Measurements from ENCODE around the gene CAST. TPM values are rescaled to one million over a fixed set of nuclear protein-coding genes. Genes with fewer than 3 reads are reported as not detected.

Gene CAST
- total RNA-seq, 1 experiment from 2014 or later: 52.3 TPM

DNA sequence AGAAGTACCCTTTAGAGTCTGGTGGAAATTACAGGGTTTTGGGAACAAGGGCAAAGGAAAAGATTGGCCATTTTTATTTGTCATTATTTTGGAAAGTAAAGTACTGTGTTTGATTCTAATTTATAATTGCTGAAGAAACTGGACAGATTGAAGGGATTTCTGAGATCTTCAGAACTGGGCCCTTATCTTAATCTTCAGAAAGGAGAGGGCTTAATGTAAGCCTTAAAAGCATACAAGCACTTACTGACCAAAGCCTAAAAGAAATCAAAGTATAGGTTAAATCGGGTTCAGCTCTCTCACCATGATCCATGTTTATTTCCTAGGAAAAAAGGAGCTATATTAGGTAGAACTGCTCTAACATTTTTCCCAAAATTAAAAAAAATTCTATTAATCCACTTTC, 109.9 kb downstream of the CAST start:
- Mint-ChIP-seq H3K27ac (no peak overlapping the region), H3K9me3 (no peaks in the 10 kb centered on the region), H3K4me1 (peaks cover 4 to 8% of the 10 kb centered on the region in 2 experiments; a peak in 3 of 4 replicates), H3K36me3 (ENCODE audit: insufficient read depth in 1 of 3, low read depth in 3 of 3) (peaks cover 0 to 19% (median 9%) of the 10 kb centered on the region in 3 experiments; a peak in 5 of 7 replicates), H3K4me3 (no peak overlapping the region), H3K27me3 (ENCODE audit: low read depth) (no peaks in the 10 kb centered on the region)
- Histone ChIP-seq H2AK5ac (ENCODE audit: insufficient read length, low read length) (no peak overlapping the region), H3K4me1 (ENCODE audit: insufficient read depth, low read length) (peaks cover 3% of the 10 kb centered on the region; the same call in 1 of the 2 replicates), H4K20me1 (ENCODE audit: control insufficient read depth, insufficient read depth, insufficient read length) (no peaks in the 10 kb centered on the region), H2AFZ (ENCODE audit: low read length) (no peak overlapping the region), H3K23ac (ENCODE audit: insufficient read length, low read depth, low read length) (no peak overlapping the region), H3K23me2 (ENCODE audit: insufficient read length, low read depth, low read length, poor library complexity, severe bottlenecking) (no peaks in the 10 kb centered on the region), H3T11ph (ENCODE audit: low read length) (no peak overlapping the region), H3K4me2 (ENCODE audit: insufficient read depth, insufficient read length, low read length) (no peak overlapping the region), H4K91ac (ENCODE audit: insufficient read length, low read depth, low read length) (no peak overlapping the region), H3K9me3 (ENCODE audit: control insufficient read depth, low read depth, low read length) (no peaks in the 10 kb centered on the region), H4K8ac (replicated peaks; ENCODE audit: insufficient read length, low read depth, low read length) (no peak overlapping the region), H3K4ac (ENCODE audit: low read depth, low read length) (no peak overlapping the region), H4K5ac (ENCODE audit: insufficient read length, low read depth, low read length) (no peak overlapping the region), H2BK12ac (ENCODE audit: insufficient read length, low read depth, low read length) (no peak overlapping the region), H3K27me3 (ENCODE audit: insufficient read depth, low read length) (no peaks in the 10 kb centered on the region), H3K56ac (ENCODE audit: insufficient read length, low read depth, low read length) (no peak overlapping the region), H2BK15ac (ENCODE audit: low read depth, low read length) (no peak overlapping the region), H3K9ac (ENCODE audit: extremely low read depth, insufficient read length, low read length) (no peak overlapping the region), H3K18ac (ENCODE audit: insufficient read length, low read depth, low read length) (no peak overlapping the region), H2BK120ac (ENCODE audit: low read depth, low read length, poor library complexity, severe bottlenecking) (no peak overlapping the region), H3K79me1 (ENCODE audit: insufficient read depth, low read depth, low read length, poor library complexity, severe bottlenecking) (no peaks in the 10 kb centered on the region), H3K79me2 (ENCODE audit: insufficient read depth, low read length) (no peaks in the 10 kb centered on the region), H3K14ac (ENCODE audit: insufficient read depth, low read length) (no peak overlapping the region), H2BK20ac (ENCODE audit: low read depth, low read length, poor library complexity, severe bottlenecking) (no peak overlapping the region), H3K27ac (ENCODE audit: insufficient read length, low read depth, low read length) (no peak overlapping the region), H2BK5ac (ENCODE audit: insufficient read length, low read length) (no peak overlapping the region)
- TF ChIP-seq, protein P1, sequence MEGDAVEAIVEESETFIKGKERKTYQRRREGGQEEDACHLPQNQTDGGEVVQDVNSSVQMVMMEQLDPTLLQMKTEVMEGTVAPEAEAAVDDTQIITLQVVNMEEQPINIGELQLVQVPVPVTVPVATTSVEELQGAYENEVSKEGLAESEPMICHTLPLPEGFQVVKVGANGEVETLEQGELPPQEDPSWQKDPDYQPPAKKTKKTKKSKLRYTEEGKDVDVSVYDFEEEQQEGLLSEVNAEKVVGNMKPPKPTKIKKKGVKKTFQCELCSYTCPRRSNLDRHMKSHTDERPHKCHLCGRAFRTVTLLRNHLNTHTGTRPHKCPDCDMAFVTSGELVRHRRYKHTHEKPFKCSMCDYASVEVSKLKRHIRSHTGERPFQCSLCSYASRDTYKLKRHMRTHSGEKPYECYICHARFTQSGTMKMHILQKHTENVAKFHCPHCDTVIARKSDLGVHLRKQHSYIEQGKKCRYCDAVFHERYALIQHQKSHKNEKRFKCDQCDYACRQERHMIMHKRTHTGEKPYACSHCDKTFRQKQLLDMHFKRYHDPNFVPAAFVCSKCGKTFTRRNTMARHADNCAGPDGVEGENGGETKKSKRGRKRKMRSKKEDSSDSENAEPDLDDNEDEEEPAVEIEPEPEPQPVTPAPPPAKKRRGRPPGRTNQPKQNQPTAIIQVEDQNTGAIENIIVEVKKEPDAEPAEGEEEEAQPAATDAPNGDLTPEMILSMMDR (conservative IDR thresholded peaks at IDR 0.05): no peak
- no CpG with 5 or more reads among the region's 1 CpG for WGBS (ENCODE audit: extremely low coverage, insufficient read length, low lambda C conversion rate)
- DNase-seq: no peak

All from H9 (cell line).